ENCODE results near the gene LGALS3.

DNA sequence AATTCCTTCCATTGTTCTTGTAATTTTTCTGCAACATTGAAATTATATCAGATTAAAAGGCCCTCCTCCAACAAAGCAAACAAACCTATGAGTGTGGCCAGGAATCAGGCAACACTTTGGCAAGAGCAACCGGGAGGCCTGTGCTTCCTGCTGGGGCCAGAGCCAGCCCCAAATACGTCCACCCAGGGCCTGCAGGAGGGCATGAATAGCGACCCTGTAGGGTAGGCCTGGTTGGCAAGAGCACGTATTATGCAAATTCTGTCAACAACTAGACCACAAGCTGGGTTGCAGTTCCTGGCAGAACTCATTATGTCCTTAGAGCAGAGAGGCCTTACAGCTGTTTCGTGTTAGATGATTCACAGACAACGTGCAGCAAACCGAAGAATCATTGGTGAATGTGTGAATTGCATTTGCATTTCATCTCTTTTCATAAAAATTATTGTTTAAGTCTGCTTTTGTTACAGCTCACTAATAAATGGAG, 26.9 kb upstream of the LGALS3 start:
- TF ChIP-seq, protein P1, sequence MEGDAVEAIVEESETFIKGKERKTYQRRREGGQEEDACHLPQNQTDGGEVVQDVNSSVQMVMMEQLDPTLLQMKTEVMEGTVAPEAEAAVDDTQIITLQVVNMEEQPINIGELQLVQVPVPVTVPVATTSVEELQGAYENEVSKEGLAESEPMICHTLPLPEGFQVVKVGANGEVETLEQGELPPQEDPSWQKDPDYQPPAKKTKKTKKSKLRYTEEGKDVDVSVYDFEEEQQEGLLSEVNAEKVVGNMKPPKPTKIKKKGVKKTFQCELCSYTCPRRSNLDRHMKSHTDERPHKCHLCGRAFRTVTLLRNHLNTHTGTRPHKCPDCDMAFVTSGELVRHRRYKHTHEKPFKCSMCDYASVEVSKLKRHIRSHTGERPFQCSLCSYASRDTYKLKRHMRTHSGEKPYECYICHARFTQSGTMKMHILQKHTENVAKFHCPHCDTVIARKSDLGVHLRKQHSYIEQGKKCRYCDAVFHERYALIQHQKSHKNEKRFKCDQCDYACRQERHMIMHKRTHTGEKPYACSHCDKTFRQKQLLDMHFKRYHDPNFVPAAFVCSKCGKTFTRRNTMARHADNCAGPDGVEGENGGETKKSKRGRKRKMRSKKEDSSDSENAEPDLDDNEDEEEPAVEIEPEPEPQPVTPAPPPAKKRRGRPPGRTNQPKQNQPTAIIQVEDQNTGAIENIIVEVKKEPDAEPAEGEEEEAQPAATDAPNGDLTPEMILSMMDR (IDR thresholded peaks at IDR 0.05; ENCODE audit: low read depth, low read length, missing input control) = no peak
- no peak for TF ChIP-seq JUND (IDR thresholded peaks at IDR 0.05)
- TF ChIP-seq, protein P2, sequence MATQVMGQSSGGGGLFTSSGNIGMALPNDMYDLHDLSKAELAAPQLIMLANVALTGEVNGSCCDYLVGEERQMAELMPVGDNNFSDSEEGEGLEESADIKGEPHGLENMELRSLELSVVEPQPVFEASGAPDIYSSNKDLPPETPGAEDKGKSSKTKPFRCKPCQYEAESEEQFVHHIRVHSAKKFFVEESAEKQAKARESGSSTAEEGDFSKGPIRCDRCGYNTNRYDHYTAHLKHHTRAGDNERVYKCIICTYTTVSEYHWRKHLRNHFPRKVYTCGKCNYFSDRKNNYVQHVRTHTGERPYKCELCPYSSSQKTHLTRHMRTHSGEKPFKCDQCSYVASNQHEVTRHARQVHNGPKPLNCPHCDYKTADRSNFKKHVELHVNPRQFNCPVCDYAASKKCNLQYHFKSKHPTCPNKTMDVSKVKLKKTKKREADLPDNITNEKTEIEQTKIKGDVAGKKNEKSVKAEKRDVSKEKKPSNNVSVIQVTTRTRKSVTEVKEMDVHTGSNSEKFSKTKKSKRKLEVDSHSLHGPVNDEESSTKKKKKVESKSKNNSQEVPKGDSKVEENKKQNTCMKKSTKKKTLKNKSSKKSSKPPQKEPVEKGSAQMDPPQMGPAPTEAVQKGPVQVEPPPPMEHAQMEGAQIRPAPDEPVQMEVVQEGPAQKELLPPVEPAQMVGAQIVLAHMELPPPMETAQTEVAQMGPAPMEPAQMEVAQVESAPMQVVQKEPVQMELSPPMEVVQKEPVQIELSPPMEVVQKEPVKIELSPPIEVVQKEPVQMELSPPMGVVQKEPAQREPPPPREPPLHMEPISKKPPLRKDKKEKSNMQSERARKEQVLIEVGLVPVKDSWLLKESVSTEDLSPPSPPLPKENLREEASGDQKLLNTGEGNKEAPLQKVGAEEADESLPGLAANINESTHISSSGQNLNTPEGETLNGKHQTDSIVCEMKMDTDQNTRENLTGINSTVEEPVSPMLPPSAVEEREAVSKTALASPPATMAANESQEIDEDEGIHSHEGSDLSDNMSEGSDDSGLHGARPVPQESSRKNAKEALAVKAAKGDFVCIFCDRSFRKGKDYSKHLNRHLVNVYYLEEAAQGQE (IDR thresholded peaks at IDR 0.05) = peak; percentile 16
